22Rv1 (cell line): ENCODE data around the gene FLRT2.

Experiments used
- ZFX ChIP-seq: fragments of 450-650 bp; IDR thresholded peaks from 2 replicates; pipeline ENCODE4 v1.6.1; 2017; ENCODE audit warnings: antibody characterized with exemption, borderline replicate concordance
- TF ChIP-seq, protein P1 (sequence below): fragments of 450-650 bp; IDR thresholded peaks from 2 replicates; pipeline ENCODE4 v1.5.1; 2017; ENCODE audit warnings: mild to moderate bottlenecking

DNA sequence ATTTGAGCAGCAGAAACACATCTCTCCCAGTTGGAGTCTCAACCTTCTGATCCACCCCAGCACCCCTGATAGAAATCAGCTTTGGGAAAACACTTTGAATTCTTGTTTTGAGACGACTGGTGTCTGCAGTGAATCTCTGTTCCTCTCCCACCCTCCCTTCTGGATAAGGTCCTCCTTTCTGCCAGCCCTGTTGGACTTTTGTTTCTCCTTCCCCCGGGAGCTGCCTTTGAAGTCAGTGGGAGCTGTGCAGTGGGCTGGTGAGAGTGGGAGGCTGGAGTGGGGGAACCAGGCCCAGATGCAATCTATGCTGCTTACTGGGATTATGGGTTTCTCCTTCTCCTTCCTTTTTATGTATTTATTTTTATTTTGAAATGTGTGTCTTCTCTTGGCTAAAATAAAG is 49.0 kb downstream of the FLRT2 start:
- TF ChIP-seq, protein P1, sequence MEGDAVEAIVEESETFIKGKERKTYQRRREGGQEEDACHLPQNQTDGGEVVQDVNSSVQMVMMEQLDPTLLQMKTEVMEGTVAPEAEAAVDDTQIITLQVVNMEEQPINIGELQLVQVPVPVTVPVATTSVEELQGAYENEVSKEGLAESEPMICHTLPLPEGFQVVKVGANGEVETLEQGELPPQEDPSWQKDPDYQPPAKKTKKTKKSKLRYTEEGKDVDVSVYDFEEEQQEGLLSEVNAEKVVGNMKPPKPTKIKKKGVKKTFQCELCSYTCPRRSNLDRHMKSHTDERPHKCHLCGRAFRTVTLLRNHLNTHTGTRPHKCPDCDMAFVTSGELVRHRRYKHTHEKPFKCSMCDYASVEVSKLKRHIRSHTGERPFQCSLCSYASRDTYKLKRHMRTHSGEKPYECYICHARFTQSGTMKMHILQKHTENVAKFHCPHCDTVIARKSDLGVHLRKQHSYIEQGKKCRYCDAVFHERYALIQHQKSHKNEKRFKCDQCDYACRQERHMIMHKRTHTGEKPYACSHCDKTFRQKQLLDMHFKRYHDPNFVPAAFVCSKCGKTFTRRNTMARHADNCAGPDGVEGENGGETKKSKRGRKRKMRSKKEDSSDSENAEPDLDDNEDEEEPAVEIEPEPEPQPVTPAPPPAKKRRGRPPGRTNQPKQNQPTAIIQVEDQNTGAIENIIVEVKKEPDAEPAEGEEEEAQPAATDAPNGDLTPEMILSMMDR, result no peak
- TF ChIP-seq ZFX, result no peak
